PFSK-1 (cell line): ENCODE data around the gene ANAPC2.

ENCODE experiments used
- FOXP2 ChIP-seq: optimal IDR thresholded peaks from 2 replicates; pipeline ENCODE3; 2011; ENCODE audit warnings: borderline replicate concordance, control low read depth, inconsistent platforms; ENCODE audit not compliant: insufficient read depth; ENCODE audit errors: extremely low read length, extremely low read depth
- POLR2AphosphoS5 ChIP-seq: IDR thresholded peaks from 2 replicates; pipeline ENCODE4 v1.6.1; 2012; ENCODE audit warnings: low read depth, mild to moderate bottlenecking, control low read depth, low read length, moderate library complexity
- REST ChIP-seq, 2 experiments: IDR thresholded peaks; 2 replicates each; pipeline versions ENCODE4 v1.6.1 to v1.8.0; 2011 to 2012; ENCODE audit warnings: low read depth in 2 of 2, low read length in 2 of 2, control low read depth in 1 of 2, inconsistent platforms in 1 of 2, mild to moderate bottlenecking in 1 of 2, moderate library complexity in 1 of 2; ENCODE audit not compliant: insufficient read depth in 1 of 2
- SIN3A ChIP-seq: IDR thresholded peaks from 2 replicates; pipeline ENCODE4 v1.6.1; 2012; ENCODE audit warnings: mild to moderate bottlenecking, low read length, moderate library complexity, borderline replicate concordance; ENCODE audit not compliant: insufficient read depth
- TAF1 ChIP-seq: IDR thresholded peaks from 2 replicates; pipeline ENCODE4 v1.6.1; 2012; ENCODE audit warnings: low read length, control low read depth, borderline replicate concordance; ENCODE audit not compliant: insufficient read depth

Gene ANAPC2

GRCh38 chr9:137130176-137130755, 58.1 kb downstream of the ANAPC2 start:
- no peak for TF ChIP-seq REST (IDR thresholded peaks at IDR 0.05; ENCODE audit: insufficient read depth in 1 of 2, low read depth in 2 of 2, low read length in 2 of 2)
- no peak for TF ChIP-seq POLR2AphosphoS5
- TF ChIP-seq TAF1 = no peak
- TF ChIP-seq SIN3A = no peak
- TF ChIP-seq FOXP2 = no peak

- peak; percentile 64 for TF ChIP-seq POLR2AphosphoS5
- TF ChIP-seq REST (IDR thresholded peaks at IDR 0.05; ENCODE audit: insufficient read depth in 1 of 2, low read depth in 2 of 2, low read length in 2 of 2) = peak in 1 of 2 experiments; percentile 52; a peak in 1 of 4 replicates
- TF ChIP-seq TAF1 = peak; percentile 92
- no peak for TF ChIP-seq SIN3A
- TF ChIP-seq FOXP2 = peak; percentile 94
Measured at GRCh38 chr9:137129456-137130175, 58.7 kb downstream of the ANAPC2 start.

- TF ChIP-seq SIN3A (no peak), POLR2AphosphoS5 (no peak), TAF1 (no peak), REST (IDR thresholded peaks at IDR 0.05; ENCODE audit: insufficient read depth in 1 of 2, low read depth in 2 of 2, low read length in 2 of 2) (no peak), FOXP2 (no peak)
Measured at GRCh38 chr9:137128862-137129455, 59.4 kb downstream of the ANAPC2 start.

GRCh38 chr9:137128158-137128861, 60.0 kb downstream of the ANAPC2 start:
- no peak for TF ChIP-seq TAF1
- TF ChIP-seq FOXP2 = no peak
- TF ChIP-seq REST (IDR thresholded peaks at IDR 0.05; ENCODE audit: insufficient read depth in 1 of 2, low read depth in 2 of 2, low read length in 2 of 2) = no peak
- TF ChIP-seq SIN3A = no peak
- TF ChIP-seq POLR2AphosphoS5 = no peak
